Measurements from ENCODE around the gene RFX1. TPM values are rescaled to one million over a fixed set of nuclear protein-coding genes. Genes with fewer than 3 reads are reported as not detected.

The RFX1 gene
- total RNA-seq, 1 donor from 2014 or later = 15.7 TPM

DNA sequence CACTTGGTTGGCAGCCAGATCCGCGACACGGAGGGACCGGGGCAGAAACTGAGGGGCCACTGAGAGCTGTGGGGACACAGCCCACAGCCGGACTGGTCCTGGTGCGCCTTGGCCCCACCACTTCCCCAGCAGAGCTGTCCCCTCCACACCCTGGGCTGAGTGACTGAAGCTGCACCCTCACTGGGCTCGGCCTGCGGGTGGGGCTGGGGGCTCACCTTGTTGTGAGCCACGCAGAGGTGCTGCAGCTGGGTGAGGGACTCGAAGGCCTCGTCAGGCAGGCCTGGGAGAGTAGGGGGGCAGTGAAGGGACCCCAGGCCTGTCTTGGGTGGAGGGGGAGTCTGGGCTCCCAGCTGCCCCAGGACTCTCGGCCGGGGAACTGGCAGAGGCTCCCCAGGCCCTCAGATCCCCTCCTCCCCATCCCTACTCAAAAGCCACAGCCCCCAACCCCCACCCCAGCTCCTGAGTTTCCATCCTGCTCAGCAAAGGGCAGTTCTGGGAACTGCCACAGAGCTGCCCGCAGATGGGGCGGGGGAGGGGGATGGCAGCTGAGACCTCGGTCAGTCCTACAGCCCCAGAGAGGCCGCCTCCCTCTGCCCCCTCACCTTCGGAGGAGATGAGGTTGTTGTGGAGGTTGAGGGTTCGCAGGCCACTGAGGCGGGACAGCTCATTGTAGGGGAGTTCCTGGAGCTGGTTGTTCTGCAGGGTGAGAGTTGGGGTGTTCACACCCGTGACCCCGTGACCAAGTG lies 70.2 kb downstream of the RFX1 start:
- H3K4me1 Mint-ChIP-seq (ENCODE audit: unreplicated experiment) = peaks cover 3% of the 10 kb centered on the region

DNA sequence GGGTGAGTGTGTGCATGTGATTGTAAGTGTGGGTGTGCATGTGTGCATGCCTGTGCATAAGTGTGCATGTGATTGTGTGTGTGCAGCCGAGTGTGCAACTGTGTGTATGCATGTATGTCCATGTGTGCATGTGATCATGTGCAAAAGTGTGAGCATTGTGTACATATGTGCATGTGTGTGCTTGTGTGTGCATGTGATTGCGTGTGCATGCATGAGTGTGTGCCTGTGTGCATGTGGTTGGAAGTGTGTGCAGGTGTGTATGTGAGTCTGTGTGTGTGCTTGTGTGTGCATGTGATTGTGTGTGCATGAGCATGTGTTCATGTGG lies 71.4 kb downstream of the RFX1 start:
- TF ChIP-seq, protein P1, sequence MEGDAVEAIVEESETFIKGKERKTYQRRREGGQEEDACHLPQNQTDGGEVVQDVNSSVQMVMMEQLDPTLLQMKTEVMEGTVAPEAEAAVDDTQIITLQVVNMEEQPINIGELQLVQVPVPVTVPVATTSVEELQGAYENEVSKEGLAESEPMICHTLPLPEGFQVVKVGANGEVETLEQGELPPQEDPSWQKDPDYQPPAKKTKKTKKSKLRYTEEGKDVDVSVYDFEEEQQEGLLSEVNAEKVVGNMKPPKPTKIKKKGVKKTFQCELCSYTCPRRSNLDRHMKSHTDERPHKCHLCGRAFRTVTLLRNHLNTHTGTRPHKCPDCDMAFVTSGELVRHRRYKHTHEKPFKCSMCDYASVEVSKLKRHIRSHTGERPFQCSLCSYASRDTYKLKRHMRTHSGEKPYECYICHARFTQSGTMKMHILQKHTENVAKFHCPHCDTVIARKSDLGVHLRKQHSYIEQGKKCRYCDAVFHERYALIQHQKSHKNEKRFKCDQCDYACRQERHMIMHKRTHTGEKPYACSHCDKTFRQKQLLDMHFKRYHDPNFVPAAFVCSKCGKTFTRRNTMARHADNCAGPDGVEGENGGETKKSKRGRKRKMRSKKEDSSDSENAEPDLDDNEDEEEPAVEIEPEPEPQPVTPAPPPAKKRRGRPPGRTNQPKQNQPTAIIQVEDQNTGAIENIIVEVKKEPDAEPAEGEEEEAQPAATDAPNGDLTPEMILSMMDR (IDR thresholded peaks at IDR 0.05) = no peak
- H3K27ac Mint-ChIP-seq (ENCODE audit: unreplicated experiment) = no peak overlapping the region
- H3K9me3 Mint-ChIP-seq (ENCODE audit: unreplicated experiment) = no peaks in the 10 kb centered on the region
- no peak overlapping the region for H3K4me3 Mint-ChIP-seq (ENCODE audit: unreplicated experiment)
- peaks cover 3% of the 10 kb centered on the region for H3K4me1 Mint-ChIP-seq (ENCODE audit: unreplicated experiment)
- no peak for DNase-seq (ENCODE audit: extremely low spot score, unreplicated experiment)
- no peaks in the 10 kb centered on the region for H3K36me3 Mint-ChIP-seq (ENCODE audit: unreplicated experiment)
- peaks cover 2% of the 10 kb centered on the region for H3K27me3 Mint-ChIP-seq (ENCODE audit: unreplicated experiment)

More for the DNA sequence above, 70.2 kb downstream of the RFX1 start:
- no peak overlapping the region for H3K4me3 Mint-ChIP-seq (ENCODE audit: unreplicated experiment)
- H3K27me3 Mint-ChIP-seq (ENCODE audit: unreplicated experiment) = peaks cover 2% of the 10 kb centered on the region
- H3K9me3 Mint-ChIP-seq (ENCODE audit: unreplicated experiment) = no peaks in the 10 kb centered on the region
- DNase-seq (ENCODE audit: extremely low spot score, unreplicated experiment) = no peak
- no peak overlapping the region for H3K27ac Mint-ChIP-seq (ENCODE audit: unreplicated experiment)
- H3K36me3 Mint-ChIP-seq (ENCODE audit: unreplicated experiment) = no peaks in the 10 kb centered on the region
- TF ChIP-seq, protein P1 (IDR thresholded peaks at IDR 0.05) = no peak

DNA sequence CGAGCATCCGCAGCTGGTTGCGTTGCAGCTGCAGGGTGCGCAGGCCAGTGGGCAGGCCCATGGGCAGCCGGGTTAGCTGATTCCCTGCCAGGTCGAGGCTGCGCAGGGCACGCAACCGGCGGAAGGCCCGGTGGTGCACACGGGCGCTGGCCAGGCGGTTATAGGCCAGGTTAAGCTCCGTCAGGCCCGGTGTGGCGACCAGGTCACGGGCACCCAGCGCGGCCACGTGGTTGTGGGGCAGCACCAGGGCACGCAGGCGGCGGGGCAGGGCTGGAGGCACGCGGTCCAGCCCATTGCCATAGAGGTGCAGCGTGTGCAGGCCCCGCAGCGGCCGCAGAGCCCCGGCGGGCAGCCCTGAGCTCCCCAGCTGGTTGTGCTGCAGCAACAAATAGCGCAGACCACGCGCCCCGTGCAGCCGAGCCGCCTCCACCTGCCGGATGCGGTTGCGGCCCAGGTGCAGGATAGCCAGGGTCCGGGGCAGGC lies 73.2 kb downstream of the RFX1 start:
- Mint-ChIP-seq H3K4me1 (ENCODE audit: unreplicated experiment) (peaks cover 3% of the 10 kb centered on the region), H3K9me3 (ENCODE audit: unreplicated experiment) (no peaks in the 10 kb centered on the region), H3K27ac (ENCODE audit: unreplicated experiment) (no peak overlapping the region), H3K27me3 (ENCODE audit: unreplicated experiment) (peaks cover 2% of the 10 kb centered on the region), H3K4me3 (ENCODE audit: unreplicated experiment) (no peak overlapping the region), H3K36me3 (ENCODE audit: unreplicated experiment) (peaks cover 4% of the 10 kb centered on the region)
- DNase-seq (ENCODE audit: extremely low spot score, unreplicated experiment) = no peak
- TF ChIP-seq, protein P1 (IDR thresholded peaks at IDR 0.05) = no peak

- peaks cover 4% of the 10 kb centered on the region for H3K36me3 Mint-ChIP-seq (ENCODE audit: unreplicated experiment)
- no peaks in the 10 kb centered on the region for H3K4me1 Mint-ChIP-seq (ENCODE audit: unreplicated experiment)
- no peak overlapping the region for H3K4me3 Mint-ChIP-seq (ENCODE audit: unreplicated experiment)
- no peaks in the 10 kb centered on the region for H3K27me3 Mint-ChIP-seq (ENCODE audit: unreplicated experiment)
- H3K9me3 Mint-ChIP-seq (ENCODE audit: unreplicated experiment) = no peaks in the 10 kb centered on the region
- no peak overlapping the region for H3K27ac Mint-ChIP-seq (ENCODE audit: unreplicated experiment)
- TF ChIP-seq, protein P1 (IDR thresholded peaks at IDR 0.05) = no peak
- no peak for DNase-seq (ENCODE audit: extremely low spot score, unreplicated experiment)
Observed at GRCh38 chr19:13932149-13932637, 73.9 kb downstream of the RFX1 start.

DNA sequence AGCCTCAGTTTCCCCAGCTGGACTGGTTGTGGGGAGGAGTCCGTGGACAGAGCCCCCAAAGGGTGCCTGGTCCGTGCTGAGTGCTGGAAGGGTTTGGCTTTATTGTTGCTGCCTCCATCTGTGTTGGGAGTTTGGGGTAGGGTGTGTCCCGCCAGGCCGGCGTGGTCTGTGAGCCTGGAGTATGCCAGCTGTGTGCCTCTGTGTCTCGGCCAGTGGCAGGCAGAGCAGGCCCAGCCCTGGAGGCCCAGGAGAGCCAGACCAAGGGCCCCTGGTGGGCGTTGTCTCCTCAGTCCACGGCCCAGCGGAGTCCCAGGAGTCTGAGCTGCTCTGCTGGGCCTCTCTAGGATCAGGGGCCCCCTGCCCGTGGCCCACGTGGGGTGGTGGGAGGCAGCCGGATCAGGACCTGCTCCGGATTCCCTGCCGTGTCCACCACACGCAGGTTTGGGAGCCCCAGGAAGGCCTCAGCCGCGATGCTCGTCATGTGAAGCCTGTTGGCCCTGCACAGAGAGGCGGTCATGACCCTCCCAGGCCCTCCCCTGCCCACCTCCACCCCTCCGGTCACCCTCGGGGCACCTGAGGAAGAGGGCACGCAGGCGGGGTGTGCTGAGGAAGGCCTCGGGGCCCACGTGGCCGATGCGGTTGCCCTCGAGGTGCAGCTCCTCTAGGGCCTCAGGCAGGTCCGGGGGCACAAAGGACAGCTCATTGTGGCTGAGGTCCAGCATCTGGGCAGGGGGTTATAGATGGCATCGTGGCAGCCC lies 74.5 kb downstream of the RFX1 start:
- no peak for DNase-seq (ENCODE audit: extremely low spot score, unreplicated experiment)
- peaks cover 7% of the 10 kb centered on the region for H3K36me3 Mint-ChIP-seq (ENCODE audit: unreplicated experiment)
- TF ChIP-seq, protein P1 (IDR thresholded peaks at IDR 0.05) = no peak
- no peaks in the 10 kb centered on the region for H3K27me3 Mint-ChIP-seq (ENCODE audit: unreplicated experiment)
- no peak overlapping the region for H3K27ac Mint-ChIP-seq (ENCODE audit: unreplicated experiment)
- no peak overlapping the region for H3K4me3 Mint-ChIP-seq (ENCODE audit: unreplicated experiment)
- H3K9me3 Mint-ChIP-seq (ENCODE audit: unreplicated experiment) = no peaks in the 10 kb centered on the region
- H3K4me1 Mint-ChIP-seq (ENCODE audit: unreplicated experiment) = no peaks in the 10 kb centered on the region
